Pulmonary artery endothelial cell (primary cell): ENCODE data around the gene KRT10. TPM values are rescaled to one million over a fixed set of nuclear protein-coding genes. Genes with fewer than 3 reads are reported as not detected.

ENCODE experiments used
- DNase-seq: peaks from one replicate; pipeline ENCODE4 v3.0.0-alpha.2; 2011; ENCODE audit warnings: low read depth, low spot score
- total RNA-seq: library from RNA; depleted of rRNA; stranded (reverse); fragments of >200 nt; gene quantifications from 2 replicates; pipeline ENCODE4 v1.2.3, GENCODE V29; 2014

KRT10 gene
- total RNA-seq, 1 donor from 2014 or later, result 3.4 TPM

- peak; percentile 7 for DNase-seq
Observed at GRCh38 chr17:40809721-40810421, 12.5 kb downstream of the KRT10 start.

- no peak for DNase-seq
Observed at GRCh38 chr17:40806131-40806530, 16.3 kb downstream of the KRT10 start.

- DNase-seq, result peak; percentile 22
Observed at GRCh38 chr17:40803617-40804082, 18.8 kb downstream of the KRT10 start.

- no peak for DNase-seq
Observed at GRCh38 chr17:40801157-40801556, 21.3 kb downstream of the KRT10 start.

- DNase-seq, result no peak
Observed at GRCh38 chr17:40800381-40800780, 22.0 kb downstream of the KRT10 start.

GRCh38 chr17:40799859-40800258 lies 22.6 kb downstream of the KRT10 start, which contains the start of gene KRT28:
KRT28 (minus strand) TSS chr17:40799959; CDS start chr17:40799893, 66 bp downstream.
- DNase-seq, result no peak

GRCh38 chr17:40796846-40797245 lies 25.6 kb downstream of the KRT10 start:
- DNase-seq, result no peak

- DNase-seq, result no peak
Observed at GRCh38 chr17:40795019-40795667, 27.3 kb downstream of the KRT10 start.

- DNase-seq, result no peak
Observed at GRCh38 chr17:40794466-40794865, 27.9 kb downstream of the KRT10 start.

- DNase-seq, result no peak
Observed at GRCh38 chr17:40793832-40794231, 28.6 kb downstream of the KRT10 start.

- no peak for DNase-seq
Observed at GRCh38 chr17:40791787-40792436, 30.5 kb downstream of the KRT10 start.

GRCh38 chr17:40791111-40791510 lies 31.3 kb downstream of the KRT10 start:
- DNase-seq, result no peak

- no peak for DNase-seq
Observed at GRCh38 chr17:40782450-40782849, 40.0 kb downstream of the KRT10 start, which contains the start of gene KRT27. KRT27 (minus strand) TSS chr17:40782550; CDS start chr17:40782493, 57 bp downstream.

- DNase-seq, result no peak
Observed at GRCh38 chr17:40779181-40779909, 43.1 kb downstream of the KRT10 start.

GRCh38 chr17:40778461-40778860 lies 44.0 kb downstream of the KRT10 start:
- no peak for DNase-seq

- DNase-seq, result no peak
Observed at GRCh38 chr17:40777971-40778370, 44.4 kb downstream of the KRT10 start.

GRCh38 chr17:40777459-40777858 lies 45.0 kb downstream of the KRT10 start:
- no peak for DNase-seq

- no peak for DNase-seq
Observed at GRCh38 chr17:40775945-40776344, 46.5 kb downstream of the KRT10 start.

GRCh38 chr17:40772101-40772500 lies 50.3 kb downstream of the KRT10 start, which contains the start of gene KRT26:
KRT26 (minus strand) TSS chr17:40772201; CDS start chr17:40772113, 88 bp downstream.
- DNase-seq, result no peak
